GM19468 (cell line): ENCODE measurements around the gene ACTRT2.

ENCODE experiments used
- ATAC-seq: cut with Tn5 transposase; IDR thresholded peaks from one replicate; pipeline ENCODE4 v1.9.1; 2021; ENCODE audit warnings: mild to moderate bottlenecking, moderate library complexity, moderate number of reproducible peaks; ENCODE audit not compliant: unreplicated experiment; ENCODE audit errors: extremely low read depth

The ACTRT2 gene

DNA sequence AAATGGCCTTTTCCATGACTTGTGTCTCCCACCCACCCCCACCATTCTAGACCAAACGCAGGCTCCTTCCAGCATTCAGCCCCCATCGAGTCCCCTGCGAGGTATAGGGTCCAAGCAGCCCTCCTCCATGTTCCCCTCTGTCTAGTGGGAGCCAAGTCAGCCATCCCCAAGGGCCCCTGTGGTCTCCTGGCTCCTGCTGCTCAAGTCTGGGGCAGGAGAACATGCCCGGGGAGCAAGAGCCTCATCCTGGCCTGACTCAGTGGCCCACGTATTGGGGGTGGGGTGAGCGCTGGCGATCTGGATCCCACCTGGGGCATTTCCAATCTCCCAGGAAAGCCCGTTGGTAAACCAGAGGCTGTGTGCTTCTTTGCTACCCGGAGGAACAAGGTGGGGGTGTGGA is 43.6 kb downstream of the ACTRT2 start:
- ATAC-seq = no peak

DNA sequence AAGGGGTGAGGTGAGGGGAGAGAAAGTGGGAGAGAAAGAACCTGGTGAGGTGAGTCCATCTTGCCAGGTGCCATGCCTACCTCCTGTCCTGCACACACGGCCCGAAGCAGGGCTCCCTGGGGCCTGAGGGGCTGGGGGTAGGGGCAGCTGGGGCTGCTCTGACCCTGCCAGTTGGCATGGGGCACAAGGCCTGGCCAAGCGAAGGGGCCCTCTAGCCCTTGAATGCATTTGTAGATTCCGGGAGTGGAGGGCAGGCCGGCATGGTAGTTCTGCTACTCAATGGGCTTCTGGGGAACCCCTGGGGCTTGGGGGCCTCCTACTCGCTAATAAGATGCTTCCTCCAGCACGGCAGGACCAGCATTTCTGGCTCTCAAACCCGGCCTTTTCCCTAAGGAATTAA is 44.1 kb downstream of the ACTRT2 start:
- ATAC-seq = no peak

DNA sequence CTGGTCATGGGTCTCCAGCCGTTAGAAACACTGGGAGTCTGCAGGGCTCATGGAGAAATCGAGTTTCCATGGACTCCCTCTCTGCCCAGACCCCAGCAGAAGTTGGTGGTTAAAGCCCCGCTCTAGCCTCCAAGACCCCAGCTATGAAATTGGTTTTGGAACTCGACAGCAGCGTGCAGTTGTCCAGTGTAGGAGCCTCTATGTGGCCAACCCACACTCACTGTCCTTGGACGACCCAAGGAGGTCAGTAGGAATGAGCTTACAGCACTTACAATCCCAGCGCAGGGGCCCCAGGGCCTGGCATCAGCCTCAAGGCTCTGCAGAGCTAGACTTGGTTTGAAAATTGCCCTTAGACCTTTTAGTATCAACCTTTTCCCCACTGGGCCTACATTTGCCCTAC is 44.5 kb downstream of the ACTRT2 start:
- no peak for ATAC-seq

DNA sequence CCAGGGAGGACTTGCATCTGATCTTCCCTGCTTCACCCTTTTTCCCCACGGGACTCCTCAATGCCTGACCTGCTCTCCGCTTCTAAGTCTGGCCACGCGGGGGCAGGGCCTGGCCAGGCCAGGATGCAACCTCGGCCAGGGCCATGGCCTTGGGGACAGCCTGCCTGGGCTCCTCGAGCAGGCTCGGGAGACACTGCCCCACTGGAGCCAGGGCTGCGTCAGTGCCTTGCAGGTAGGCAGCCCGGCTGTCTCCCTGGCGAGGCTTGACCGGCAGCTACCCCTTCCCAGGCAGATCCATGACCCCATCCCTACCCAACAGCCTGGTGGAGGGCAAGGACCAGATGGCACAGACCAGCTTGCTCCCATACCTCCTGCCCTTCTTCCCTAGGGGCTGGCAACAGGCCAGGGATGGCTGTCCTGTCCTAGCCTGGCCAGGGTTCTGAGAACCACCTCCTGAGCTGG is 45.0 kb downstream of the ACTRT2 start:
- no peak for ATAC-seq

DNA sequence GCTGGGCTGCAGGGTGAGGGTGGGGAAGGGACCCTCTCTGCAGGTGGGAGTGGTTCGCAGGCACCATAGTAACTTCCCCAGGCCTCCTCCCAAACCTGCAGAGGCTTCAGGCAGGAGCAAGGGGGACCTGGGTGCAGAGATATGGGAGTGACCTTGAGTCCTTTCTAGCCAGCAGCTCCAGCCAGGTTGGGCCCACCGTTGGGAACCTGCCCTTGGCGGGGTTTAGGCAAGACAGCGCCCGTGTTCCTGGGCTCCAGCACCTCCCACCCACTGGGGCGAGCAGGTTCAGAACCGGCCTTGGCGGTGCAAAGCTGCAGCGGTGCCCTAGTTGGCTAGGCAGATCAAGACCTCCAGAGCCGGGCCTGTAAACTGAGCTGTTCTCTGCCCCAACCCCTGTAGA is 45.6 kb downstream of the ACTRT2 start:
- no peak for ATAC-seq

DNA sequence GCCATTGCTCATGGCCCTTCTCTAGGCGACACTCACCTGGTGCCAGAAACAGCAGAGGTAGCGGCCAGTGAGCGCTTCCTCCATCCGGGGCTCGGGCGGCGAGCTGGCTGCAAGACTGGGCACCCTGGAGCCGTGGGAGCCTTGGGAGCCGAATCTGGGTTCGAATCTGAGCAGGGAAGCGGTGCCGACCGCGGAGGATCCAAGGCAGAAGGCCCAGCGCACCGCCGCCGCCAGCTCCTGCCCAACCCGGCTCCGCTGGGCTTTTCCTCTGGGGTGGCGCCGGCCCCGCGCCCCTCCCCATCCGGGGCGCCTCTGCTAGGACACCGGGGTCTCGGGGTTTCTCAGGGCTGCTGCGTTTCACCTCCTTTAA is 46.0 kb downstream of the ACTRT2 start:
- no peak for ATAC-seq

DNA sequence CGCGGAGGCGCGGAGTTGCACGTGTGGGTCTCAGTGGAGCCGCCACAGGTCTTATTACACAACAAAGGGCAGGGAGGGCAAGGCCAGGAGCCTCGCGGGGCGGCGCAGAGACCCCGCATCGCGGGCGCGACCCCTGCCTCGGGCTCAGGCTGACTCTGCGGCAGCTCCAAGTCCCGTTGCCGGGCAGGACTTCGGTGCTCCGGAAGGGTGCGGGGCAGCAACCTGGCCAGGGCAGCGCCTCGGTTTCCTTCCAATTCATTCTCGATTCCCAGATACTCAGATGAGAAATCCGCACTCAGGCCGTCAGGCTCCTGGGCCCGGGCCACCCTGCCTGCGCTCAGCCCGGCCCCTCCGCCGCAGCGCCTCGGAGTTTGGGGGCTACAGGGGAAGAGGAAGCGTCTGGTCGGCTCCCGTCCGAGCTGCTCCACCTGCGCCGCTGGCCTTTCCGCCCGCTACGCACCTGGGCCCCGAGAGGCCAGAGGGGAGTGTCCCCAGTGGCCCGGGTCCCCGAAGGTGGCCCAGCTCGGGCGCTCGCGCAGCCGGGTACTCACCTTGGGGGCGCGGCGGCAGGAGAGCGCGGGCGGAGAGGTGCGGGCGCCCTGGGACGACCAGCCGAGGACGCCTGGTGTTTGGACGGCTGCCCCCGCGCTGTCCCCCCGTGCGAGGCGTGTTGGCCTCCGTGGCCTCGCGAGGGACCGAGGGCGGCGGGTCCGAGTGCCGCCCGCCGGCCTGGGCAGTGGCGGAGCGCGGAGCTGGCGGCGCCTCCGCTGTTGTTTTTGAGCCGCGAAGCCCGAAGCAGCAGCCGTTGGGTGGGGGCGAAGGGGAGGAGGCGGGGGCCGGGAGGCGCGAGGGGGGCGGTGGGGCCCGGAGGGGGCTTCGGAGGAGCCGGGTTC is 46.6 kb downstream of the ACTRT2 start:
- no peak for ATAC-seq

DNA sequence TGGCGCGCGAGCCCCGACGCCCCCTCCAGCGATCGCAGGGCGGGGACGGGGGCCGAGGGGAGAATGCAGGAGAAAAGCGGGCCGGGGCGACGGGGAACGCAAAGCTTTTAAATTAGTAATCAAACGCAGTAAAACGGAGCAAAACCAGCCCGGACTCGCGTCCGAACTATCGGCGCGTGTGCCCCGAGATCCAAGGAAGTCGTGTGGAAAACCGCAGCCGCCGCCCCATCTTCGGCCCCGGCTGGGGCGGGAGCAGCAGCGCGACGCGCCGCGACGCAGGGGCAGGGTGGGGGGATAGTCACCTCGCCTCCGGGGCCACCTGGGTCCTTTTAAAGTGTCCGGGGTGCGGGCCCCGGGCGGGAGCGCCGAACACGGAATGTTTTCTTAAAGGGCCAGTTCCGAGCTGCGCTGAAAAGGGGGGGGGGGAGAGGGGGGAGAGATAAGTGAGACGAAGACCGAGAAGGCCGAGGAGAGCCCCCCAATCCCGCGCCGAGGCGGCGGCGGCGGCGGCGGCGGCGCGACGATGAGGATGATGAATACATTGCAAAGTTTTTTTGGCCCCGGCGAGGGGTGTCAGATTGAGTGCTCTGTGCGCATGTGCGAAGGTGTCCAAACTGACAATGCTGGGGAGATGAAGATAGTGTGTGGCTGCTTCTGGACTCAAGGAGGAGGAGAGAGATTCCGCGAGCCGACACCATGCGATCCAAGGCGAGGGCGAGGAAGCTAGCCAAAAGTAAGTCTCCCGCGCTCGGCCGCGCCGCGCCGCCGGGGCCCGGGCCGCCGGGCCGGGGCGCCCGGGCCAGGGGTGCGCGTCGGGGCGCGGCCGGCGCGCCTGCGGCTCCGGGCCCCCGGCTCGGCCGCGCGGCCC is 47.5 kb downstream of the ACTRT2 start, which contains the start of gene PRDM16:
Gene PRDM16, plus strand, starts transcription at position 640 of the 868 bp plus-strand sequence. Its CDS starts 57 bp downstream, at position 697.
- no peak for ATAC-seq

DNA sequence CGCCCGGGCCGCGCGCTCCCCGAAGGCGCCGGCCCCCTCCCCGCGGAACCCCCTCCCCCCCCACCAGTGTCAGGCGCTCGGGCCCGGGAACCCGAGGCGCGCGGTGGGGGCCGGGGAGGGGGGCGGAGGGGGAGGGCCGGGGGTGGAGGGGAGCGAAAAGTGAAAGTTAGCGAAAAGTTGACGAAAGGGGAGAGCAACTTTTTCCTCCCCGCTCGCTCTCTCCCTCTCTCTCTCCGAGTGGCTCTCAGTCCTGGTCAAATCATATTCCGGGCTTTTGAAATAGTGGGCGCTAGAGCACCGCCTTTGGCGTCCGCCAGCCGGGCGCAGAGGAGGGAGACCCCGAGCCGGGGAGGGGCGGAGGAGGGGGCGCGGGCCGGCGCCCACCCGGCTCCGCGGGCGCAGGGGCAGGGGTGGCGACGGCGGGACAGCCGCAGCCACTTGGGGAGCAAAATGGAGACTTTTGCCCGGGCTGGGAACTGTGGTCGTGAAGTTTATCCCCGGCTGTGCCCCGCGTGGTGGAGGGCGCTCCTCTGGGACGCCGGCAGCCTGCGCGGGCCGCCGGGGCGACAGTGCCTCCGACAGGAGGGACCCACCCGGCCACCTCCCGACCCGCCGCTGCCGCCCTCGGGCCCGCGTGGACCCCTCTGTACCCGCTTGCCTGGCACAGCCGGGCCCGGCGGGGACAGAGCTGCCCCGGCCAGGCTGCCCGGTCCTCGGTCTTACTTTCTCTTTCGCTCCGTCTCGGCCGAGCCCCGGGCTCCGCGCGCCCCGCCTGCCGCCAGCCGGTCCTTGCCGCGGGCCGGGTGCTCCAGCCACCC is 48.4 kb downstream of the ACTRT2 start:
- no peak for ATAC-seq

DNA sequence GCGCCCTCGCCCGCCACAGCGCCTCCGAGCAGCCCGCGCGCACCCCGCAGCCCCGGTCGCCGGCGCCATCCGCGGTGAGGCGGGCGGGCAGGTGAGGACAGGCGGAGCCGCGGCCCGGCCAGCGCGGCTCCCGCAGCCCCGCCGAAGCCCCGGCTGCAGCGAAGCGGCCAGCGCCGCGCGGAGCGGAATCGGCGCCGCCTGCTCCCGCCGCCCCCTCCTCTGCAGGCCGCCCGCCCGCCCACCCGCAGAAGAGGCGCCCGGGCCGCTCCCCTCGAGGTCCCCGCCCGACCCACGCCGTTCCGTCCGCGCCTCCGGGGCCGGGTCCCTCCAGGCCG is 49.0 kb downstream of the ACTRT2 start:
- no peak for ATAC-seq

DNA sequence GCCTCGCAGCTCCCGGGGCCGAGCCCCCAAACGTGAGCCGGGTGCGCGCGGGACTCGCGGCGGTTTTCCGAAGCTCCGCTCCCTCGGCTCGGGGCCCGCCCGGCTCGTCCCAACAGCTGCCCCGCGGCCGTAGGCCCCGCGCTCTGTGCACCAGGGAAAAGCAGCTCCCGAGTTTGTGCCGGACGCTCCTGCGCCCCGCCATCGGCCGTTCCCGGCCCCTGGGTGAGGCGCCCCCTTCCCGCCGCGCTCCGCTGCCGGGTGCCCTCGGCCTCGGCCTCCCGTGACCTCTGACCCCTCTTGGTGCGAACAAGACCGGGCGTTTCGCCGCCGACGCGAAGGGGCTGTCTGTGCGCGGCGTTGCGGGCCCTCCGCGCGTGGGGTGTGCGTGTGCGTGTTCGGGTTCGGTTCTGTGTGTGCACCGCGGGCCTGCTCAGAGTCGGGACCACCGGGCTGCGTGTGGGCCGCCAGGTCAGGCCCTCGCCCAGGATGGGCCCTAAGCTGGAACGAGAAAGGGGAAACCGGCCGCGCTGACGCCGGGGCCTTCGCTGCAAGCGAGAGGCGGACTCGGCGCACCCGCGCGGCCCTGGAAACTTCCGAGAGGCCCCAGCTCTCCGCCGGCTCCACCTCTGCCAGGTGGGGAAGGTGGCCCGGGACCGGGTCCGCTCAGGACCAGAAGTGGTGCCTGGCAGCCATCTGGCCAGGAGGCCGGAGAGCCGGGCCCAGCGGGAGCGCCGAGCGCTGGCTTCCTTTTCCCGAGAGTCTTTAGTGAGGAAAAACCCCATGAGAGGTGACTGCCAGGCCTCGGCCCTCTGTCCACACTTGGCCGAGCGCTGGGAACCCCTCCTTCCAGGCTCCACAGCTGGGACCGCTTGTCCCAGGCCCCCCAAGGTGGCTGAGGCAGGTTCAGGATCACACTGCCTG is 49.6 kb downstream of the ACTRT2 start:
- no peak for ATAC-seq

DNA sequence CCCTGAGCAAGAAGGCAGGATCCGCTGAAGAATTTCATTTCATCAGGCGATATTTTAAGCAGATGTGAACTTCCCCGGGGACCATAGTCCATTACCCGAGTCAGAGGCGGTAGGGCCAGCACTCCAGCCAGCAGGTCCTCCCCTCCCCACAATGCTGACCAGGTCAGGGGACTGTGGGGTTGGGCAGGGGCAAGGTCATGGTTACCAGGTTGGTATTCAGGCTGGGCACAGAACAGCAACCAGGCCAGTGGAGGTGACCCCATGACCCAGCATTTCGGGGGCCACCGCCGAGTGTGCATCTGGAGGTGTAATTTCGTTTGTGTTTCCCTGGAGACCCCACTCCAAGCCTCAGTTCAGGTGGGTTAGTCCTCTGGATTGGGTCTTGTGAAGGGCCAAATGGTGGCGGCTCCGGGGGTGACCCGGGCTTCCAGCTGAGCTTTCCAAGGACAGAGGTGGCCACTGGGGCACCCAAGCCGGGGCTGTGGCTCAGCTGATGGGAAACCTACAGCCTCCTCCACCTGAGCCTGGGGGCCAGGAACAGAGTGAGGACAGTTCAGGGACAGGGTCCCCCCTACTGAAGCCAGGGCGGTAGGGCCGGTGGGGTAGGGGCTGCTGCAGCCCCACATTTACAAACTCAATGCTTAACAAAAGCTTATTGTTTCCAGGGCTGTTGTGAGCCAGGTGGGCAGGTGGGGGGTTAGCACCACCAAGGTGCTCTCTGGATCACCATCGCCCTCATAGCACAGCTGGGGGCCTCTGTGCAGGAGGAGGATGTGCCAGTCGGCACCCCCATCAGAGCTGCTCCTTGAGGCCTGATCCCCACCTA is 50.5 kb downstream of the ACTRT2 start:
- no peak for ATAC-seq
